Posterior cingulate gyrus (tissue), 11 donors: ENCODE measurements around the gene VPS4A.

Source experiments
- DNase-seq, 10 donors: peaks; one replicate each; pipeline versions ENCODE4 v3.0.0 to v3.0.0-alpha.2; 2020 to 2021; ENCODE audit warnings: mixed read lengths in 3 of 10
- intact Hi-C: fragments of 100-400 bp; cut with DNase I; formaldehyde crosslinking; loops from one replicate; pipeline ENCODE4 v1.15.1; 2023

VPS4A gene

DNA sequence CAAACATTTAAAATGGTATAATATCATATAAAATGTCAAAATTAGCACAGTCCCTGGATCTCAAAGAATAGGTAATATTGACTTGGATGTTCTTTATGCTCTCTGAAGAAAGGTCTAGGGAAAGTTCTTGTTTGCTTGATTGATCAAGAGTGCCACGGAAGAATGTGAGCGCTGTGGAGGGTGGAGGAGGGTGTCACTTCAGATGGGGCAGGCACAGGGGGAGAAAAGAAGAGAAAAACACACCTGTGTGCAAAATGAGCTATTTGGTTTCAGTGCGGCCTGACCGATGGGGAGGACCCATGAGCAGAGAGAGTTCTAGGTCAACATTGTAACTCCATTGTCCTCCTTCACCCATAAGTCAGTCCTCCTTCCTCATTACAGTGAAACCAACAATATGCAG is 8.8 kb upstream of the VPS4A start:
- intact Hi-C loops, result no loop called here
- DNase-seq, result no peak

DNA sequence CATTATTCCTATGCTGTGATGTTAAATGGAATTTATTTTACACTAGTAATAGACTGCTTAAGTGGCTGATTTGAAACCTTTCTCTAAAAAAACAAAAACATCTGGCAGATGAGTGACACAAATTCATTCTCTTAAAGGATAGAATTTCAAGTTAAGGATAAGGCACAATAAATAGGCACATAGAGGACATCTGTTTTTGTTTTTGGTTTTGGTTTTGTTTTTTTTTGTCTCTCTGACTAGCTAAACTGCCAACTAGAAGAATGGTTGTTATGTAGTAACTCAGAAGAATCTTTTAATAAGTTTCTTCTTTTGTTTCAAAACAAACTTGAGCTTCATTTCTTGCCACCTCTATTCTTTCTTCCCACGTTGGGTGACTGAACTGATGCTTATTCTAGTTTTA is 5.1 kb upstream of the VPS4A start:
- no peak for DNase-seq
- intact Hi-C loops, result no loop called here

GRCh38 chr16:69307091-69307490 is 4.1 kb upstream of the VPS4A start:
- no peak for DNase-seq
- intact Hi-C loops, result no loop called here

DNA sequence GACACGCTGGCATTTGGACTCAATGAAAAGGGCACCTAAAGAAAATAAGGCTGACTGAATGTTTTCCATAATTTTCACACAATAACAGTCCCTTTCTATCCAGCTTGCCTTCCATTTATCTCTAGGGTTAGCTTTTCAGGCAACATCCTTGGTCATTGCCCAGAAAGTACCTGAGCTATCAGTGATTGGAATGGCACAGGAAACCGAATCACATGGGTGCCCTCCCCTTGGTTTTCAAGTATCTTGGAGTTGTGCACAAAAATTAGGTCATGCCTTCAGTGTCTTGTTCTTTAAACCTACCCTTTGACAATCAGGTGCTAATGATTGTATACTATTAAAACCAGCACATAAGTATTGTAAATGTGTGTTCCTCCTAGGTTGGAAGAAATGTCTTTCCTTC is 3.3 kb upstream of the VPS4A start:
- intact Hi-C loops, result no loop called here

GRCh38 chr16:69309316-69309715 is 1.8 kb upstream of the VPS4A start:
- intact Hi-C loops, result no loop called here
- DNase-seq, result peak in 7 of 10 donors; percentile 24 to 90 (median 38)

More for the DNA sequence above, 3.3 kb upstream of the VPS4A start:
- DNase-seq, result no peak

GRCh38 chr16:69311533-69312387 is 610 bp downstream of the VPS4A start:
- DNase-seq, result peak in 3 of 10 donors; percentile 77 to 88 (median 86)
- intact Hi-C loops, result loop anchor here (1.0 kb wide), 1 partner anchor 28 kb away; the partner anchor contains the start of genes COG8 and NIP7

DNA sequence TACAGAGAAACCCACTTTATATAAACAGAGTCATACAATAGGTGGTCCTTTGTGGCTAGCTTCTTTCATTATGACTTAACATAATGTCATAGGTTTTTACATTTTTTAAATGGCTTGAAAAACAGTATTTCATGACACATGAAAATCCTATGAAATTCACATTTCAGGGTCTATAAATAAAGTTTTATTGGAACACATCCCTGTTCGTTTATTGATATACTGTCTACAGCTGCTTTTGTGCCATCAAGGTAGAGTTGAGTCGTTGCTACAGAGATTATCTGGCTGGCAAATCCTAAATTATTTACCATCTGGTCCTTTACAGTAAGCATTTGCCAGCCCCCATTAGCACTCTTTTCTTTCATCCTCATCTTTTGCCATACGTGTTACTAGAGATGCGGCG is 2.3 kb downstream of the VPS4A start:
- peak in 1 of 10 donors; percentile 16 for DNase-seq
- intact Hi-C loops, result no loop called here

GRCh38 chr16:69314534-69314933 is 3.4 kb downstream of the VPS4A start:
- intact Hi-C loops, result no loop called here
- peak in 2 of 10 donors; percentile 59 to 63 for DNase-seq

GRCh38 chr16:69315486-69316311 is 4.5 kb downstream of the VPS4A start:
- peak in 2 of 10 donors; percentile 63 to 80 for DNase-seq
- intact Hi-C loops, result no loop called here

DNA sequence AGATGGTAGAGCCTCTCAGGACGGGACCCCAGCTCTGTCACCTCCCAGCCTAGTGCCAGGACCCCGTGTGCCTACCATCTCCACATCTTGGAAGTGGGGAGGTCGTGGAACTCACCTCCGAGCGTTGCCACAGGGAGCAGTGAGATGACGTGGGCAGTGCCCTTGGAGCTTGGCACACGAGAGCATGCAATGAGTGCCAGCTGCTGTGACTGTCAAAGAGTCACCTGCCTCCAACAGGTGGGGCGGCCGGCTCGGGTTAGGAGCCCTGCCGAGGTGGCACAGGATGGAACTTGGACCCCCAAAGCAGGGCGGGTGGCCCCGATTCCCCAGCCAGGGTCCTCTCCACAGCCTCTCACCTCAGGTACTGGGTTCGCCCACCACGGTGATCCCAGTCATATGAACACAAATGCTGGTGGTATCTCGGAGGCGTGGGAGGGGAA is 5.5 kb downstream of the VPS4A start:
- peak in 1 of 10 donors; percentile 73 for DNase-seq
- intact Hi-C loops, result no loop called here

DNA sequence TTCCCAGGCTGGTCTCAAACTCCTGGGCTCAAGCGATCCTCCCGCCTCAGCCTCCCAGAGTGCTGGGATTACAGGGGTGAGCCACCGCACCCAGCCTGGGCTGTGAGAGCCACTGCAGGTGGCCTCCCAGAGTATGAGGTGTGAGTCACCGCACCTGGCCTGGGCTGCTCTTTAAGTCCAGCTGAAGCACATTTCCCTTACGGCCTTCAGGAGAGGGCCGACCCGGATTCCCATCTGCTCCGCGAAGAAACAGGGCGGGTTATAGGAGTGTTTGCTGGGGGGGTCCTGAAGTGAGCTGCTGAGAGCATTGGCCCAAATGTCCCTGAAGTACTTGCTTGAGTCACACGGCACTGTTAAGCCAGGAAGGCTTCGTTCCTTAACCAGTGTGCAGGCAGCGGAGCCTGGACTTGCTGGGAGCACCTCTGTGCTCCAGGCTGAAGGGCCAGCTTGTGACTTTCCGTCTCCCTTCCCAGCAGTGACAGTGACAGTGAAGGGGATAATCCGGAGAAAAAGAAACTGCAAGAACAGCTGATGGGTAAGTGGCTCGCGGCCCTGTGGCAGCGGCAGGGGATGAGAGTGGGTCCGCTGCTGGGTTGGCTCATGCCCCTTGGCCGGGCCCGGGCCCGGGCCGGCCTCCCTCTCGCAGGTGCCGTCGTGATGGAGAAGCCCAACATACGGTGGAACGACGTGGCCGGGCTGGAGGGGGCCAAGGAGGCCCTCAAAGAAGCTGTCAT is 7.2 kb downstream of the VPS4A start:
- peak in 1 of 10 donors; percentile 53 for DNase-seq
- intact Hi-C loops, result no loop called here

GRCh38 chr16:69318911-69319289 is 7.8 kb downstream of the VPS4A start:
- intact Hi-C loops, result no loop called here
- DNase-seq, result peak in 1 of 10 donors; percentile 17

GRCh38 chr16:69319381-69319780 is 8.2 kb downstream of the VPS4A start:
- intact Hi-C loops, result no loop called here
- DNase-seq, result peak in 1 of 10 donors; percentile 17

- intact Hi-C loops, result no loop called here
- DNase-seq, result peak in 2 of 10 donors; percentile 74 to 75
Observed at GRCh38 chr16:69319826-69320739, 8.9 kb downstream of the VPS4A start.

GRCh38 chr16:69320740-69321073 is 9.6 kb downstream of the VPS4A start:
- DNase-seq, result peak in 1 of 10 donors; percentile 77
- intact Hi-C loops, result no loop called here

GRCh38 chr16:69321080-69321479 is 9.9 kb downstream of the VPS4A start:
- intact Hi-C loops, result no loop called here
- DNase-seq, result peak in 1 of 10 donors; percentile 64

DNA sequence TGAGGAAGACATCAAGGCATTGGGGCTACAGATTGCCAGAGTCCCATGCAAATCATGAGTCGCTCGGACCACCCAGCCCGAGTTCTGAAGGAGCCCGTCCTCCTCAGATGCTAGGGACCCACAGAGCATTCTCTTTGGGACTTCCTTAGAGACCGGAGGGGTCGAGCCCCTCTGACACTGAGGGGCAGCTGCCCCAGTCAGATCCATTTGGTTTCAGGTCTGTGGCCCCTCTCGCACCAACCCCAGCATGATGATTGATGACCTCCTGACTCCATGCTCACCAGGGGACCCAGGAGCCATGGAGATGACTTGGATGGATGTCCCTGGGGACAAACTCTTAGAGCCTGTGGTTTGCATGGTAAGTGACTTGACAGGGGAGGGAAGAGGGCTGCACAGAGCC is 11.2 kb downstream of the VPS4A start:
- intact Hi-C loops, result no loop called here
- DNase-seq, result peak in 1 of 10 donors; percentile 39

DNA sequence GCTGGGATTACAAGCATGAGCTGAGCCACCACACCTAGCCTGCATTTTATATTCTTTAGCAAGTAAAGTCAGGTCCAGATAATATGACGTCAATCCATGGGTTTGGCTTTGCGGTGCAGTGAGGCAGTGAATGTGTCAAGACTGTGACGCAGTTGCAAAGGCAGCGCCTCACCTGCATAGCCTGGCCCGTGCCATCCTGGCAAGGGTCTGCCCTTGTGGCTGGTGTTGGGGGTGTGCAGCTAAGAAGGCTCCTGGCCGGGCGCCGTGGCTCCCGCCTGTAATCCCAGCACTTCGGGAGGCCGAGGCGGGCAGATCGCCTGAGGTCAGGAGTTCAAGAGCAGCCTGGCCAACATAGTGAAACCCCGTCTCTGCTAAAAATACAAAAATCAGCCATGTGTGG is 12.3 kb downstream of the VPS4A start:
- peak in 2 of 10 donors; percentile 78 for DNase-seq
- intact Hi-C loops, result no loop called here

DNA sequence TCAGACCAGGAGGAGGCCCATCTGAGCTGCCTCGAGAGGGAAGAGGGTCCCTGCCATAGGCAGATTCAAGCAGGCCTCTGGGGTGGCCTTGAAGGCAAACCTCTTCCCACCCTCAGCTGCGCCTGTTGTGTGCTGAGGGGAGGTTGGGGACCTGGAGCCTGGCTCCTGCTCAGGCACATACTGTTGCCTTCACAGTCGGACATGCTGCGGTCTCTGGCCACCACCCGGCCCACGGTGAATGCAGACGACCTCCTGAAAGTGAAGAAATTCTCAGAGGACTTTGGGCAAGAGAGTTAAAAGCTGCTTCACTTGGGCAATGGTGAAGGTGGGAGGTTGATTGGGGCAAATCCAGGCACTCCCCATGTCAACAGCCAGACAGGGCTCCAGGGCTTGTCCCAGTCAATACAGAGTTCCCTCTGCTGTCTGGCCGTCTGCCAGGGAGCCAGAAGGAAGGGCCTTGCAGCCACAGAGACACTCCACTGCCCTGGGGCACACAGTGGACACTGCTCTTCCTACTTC is 12.9 kb downstream of the VPS4A start:
- DNase-seq, result peak in 5 of 10 donors; percentile 32 to 93 (median 53)
- intact Hi-C loops, result no loop called here
